ENCODE data around the gene CD34.
"Not testable (repeated sequence)": the region's sequence is repeated elsewhere in the genome, so short reads cannot be mapped to it uniquely, and the experiment has no call there.

CD34 gene

GRCh38 chr1:207949571-207950195 is 38.8 kb upstream of the CD34 start:
- FAIRE-seq: no peak

GRCh38 chr1:207948536-207949250 is 37.8 kb upstream of the CD34 start:
- FAIRE-seq: no peak
- TF ChIP-seq POLR2AphosphoS5 (IDR thresholded peaks at IDR 0.05; ENCODE audit: low read depth, low read length) (no peak), POLR2A (IDR thresholded peaks at IDR 0.05; ENCODE audit: low read depth, low read length) (no peak), TAF1 (IDR thresholded peaks at IDR 0.05; ENCODE audit: borderline replicate concordance, low read depth, low read length) (no peak)
- no peak for DNase-seq (ENCODE audit: insufficient read length)

More at GRCh38 chr1:207949571-207950195, 38.8 kb upstream of the CD34 start:
- DNase-seq (ENCODE audit: insufficient read length): no peak
- TF ChIP-seq TAF1 (IDR thresholded peaks at IDR 0.05; ENCODE audit: borderline replicate concordance, low read depth, low read length) (no peak), POLR2A (IDR thresholded peaks at IDR 0.05; ENCODE audit: low read depth, low read length) (no peak), POLR2AphosphoS5 (IDR thresholded peaks at IDR 0.05; ENCODE audit: low read depth, low read length) (no peak)

DNA sequence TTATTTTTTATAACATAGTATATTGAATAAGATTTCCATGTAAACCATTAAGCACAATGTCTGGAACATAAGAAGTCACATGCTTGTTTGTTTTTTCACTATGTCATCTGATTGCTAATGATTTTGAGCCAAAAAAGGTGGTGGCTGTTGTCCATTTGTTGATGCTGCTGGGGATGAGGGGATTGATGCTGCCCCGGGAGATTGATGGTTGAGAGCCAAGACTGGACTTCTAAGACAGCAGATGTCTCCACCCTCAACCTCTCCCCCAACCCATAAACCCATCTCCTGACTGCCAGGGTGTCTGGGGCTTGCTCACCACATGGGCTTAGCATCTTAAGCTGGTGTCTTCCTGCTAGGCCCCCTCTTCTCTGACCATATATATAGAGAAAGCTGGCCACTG is 35.8 kb upstream of the CD34 start:
- FAIRE-seq (no peak), DNase-seq (ENCODE audit: insufficient read length) (no peak)
- no peak for TF ChIP-seq POLR2AphosphoS5 (IDR thresholded peaks at IDR 0.05; ENCODE audit: low read depth, low read length)
- no peak for TF ChIP-seq TAF1 (IDR thresholded peaks at IDR 0.05; ENCODE audit: borderline replicate concordance, low read depth, low read length)
- TF ChIP-seq POLR2A (IDR thresholded peaks at IDR 0.05; ENCODE audit: low read depth, low read length): no peak

DNA sequence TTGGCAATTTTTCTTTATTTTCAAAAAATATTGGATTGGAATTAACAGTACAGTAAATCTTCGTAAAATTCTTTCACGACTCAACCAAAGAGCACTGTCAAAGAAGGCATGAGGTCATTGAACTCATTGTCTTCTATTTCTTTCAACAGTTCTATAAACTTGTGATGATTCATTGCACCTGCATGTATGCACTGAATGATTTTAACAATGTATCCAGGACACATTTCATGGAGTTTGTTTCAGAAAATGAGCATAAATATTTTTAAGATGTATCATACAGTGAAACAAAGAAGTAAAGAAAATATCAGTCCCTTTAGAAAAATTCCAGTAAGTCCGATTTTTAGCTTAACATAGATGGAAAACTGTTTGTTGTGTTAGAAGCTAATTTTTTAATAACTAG is 33.6 kb upstream of the CD34 start:
- peak; percentile 30 for FAIRE-seq
- no peak for DNase-seq (ENCODE audit: insufficient read length)
- no peak for TF ChIP-seq POLR2A (IDR thresholded peaks at IDR 0.05; ENCODE audit: low read depth, low read length)
- TF ChIP-seq TAF1 (IDR thresholded peaks at IDR 0.05; ENCODE audit: borderline replicate concordance, low read depth, low read length): no peak
- no peak for TF ChIP-seq POLR2AphosphoS5 (IDR thresholded peaks at IDR 0.05; ENCODE audit: low read depth, low read length)

DNA sequence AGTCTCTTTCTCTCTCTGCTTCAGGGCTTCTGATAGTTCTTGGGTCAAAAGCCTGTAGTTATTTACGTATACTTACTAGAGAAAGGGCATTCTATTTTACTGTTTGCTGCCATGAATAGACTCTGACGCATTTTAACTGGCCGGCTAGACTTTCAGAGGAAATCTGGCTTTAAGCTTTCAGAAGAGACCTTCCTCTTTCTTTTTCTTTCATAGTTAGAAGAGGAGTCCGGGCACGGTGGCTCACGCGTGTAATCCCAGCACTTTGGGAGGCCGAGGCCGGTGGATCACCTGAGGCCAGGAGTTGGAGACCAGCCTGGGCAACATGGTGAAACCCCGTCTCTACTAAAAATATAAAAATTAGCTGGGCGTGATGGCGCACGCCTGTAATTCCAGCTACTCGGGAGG is 31.4 kb upstream of the CD34 start:
- FAIRE-seq: peak; percentile 77
- not testable (repeated sequence) for DNase-seq (ENCODE audit: insufficient read length)

DNA sequence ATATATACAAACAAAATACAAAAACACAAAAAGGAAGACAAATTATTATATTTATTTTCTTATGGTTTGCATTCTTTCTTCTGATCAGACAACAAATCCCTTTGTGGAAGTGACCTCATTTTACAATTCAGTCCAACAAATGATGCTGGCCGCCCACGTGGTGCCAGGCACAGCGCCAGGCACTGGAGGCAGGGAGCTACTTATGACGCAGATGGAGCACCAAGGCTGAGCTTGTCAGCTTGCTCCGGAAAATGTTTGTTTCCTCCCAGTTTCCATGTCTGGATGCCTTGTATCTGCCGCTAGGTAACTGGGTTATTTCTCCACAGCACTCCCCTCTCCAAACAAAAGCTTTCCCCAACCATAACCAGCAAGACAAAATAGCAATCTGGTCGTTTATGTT is 30.7 kb upstream of the CD34 start:
- TF ChIP-seq POLR2AphosphoS5 (IDR thresholded peaks at IDR 0.05; ENCODE audit: low read depth, low read length) (no peak), POLR2A (IDR thresholded peaks at IDR 0.05; ENCODE audit: low read depth, low read length) (no peak), TAF1 (IDR thresholded peaks at IDR 0.05; ENCODE audit: borderline replicate concordance, low read depth, low read length) (no peak)
- FAIRE-seq (peak; percentile 76), DNase-seq (ENCODE audit: insufficient read length) (no peak)

DNA sequence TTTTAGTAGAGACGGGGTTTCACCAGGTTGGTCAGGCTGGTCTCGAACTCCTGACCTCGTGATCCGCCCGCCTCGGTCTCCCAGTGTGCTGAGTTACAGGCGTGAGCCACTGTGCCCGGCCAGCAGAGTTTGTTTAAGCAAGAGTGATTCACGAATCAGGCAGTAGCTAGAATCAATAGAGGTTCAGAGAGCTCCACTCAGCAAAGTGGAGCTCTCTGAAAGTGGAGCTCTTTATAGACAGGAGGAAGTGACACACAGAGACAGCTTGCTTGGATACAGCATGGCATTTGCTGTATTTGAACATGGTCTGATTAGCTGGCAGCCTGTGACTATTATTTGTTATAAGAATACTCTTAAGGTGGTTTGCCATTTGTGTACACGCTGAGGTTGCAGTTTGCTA is 27.1 kb upstream of the CD34 start:
- no peak for DNase-seq (ENCODE audit: insufficient read length)
- FAIRE-seq: no peak

GRCh38 chr1:207937204-207937603 is 26.3 kb upstream of the CD34 start:
- DNase-seq (ENCODE audit: insufficient read length) (no peak), FAIRE-seq (no peak)
- no peak for TF ChIP-seq POLR2A (IDR thresholded peaks at IDR 0.05; ENCODE audit: low read depth, low read length)
- no peak for TF ChIP-seq TAF1 (IDR thresholded peaks at IDR 0.05; ENCODE audit: borderline replicate concordance, low read depth, low read length)
- TF ChIP-seq POLR2AphosphoS5 (IDR thresholded peaks at IDR 0.05; ENCODE audit: low read depth, low read length): no peak

More for the DNA sequence above, 27.1 kb upstream of the CD34 start:
- TF ChIP-seq TAF1 (IDR thresholded peaks at IDR 0.05; ENCODE audit: borderline replicate concordance, low read depth, low read length) (no peak), POLR2A (IDR thresholded peaks at IDR 0.05; ENCODE audit: low read depth, low read length) (no peak), POLR2AphosphoS5 (IDR thresholded peaks at IDR 0.05; ENCODE audit: low read depth, low read length) (no peak)

DNA sequence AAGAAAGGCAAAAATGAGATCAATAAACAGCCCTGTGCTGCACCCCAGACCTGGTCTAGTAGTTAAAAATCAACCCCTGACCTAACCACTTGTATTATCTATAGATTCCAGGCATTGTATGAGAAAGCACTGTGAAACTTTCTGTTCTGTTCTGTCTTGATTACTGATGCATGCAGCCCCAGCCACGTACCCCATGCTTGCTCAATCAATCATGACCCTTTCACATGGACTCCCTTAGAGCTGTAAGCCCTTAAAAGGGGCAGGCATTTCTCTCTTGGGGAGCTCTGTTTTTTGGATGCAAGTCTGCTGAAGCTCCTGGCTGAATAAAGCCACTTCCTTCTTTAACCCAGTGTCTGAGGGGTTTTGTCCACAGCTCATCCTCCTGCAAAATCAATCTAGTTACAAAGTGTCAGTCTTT is 24.2 kb upstream of the CD34 start:
- peak; percentile 99 for FAIRE-seq
- DNase-seq (ENCODE audit: insufficient read length): no peak
- TF ChIP-seq POLR2A (IDR thresholded peaks at IDR 0.05; ENCODE audit: low read depth, low read length) (no peak), TAF1 (IDR thresholded peaks at IDR 0.05; ENCODE audit: borderline replicate concordance, low read depth, low read length) (no peak), POLR2AphosphoS5 (IDR thresholded peaks at IDR 0.05; ENCODE audit: low read depth, low read length) (no peak)

DNA sequence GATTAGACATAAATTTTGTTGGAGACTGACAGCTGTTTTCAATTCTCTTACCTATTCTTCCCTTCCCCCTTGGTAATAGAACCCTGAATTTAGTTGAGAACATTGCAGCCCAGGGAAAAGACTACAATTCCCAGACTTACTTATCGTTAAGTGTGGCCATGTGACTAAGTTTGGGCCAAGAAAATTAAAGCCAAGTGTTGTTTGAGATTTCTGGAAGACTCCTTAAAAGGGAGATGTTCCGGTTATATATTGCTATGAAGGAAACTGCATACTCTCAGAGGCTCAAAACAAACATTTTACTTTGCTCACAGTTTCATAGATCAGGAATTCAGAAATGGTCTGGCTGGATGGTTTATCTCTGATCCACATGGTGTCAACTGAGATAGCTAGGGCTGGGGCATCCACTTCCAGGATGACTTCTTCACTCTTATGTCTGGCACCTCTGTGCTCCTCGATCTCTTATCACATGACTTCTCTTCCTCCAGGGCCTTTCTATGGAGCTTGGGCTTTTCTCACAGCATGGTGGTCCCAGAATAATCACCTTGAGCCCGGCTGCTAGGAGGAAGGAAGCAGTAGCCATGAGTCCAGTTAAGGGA is 22.4 kb upstream of the CD34 start:
- TF ChIP-seq POLR2AphosphoS5 (IDR thresholded peaks at IDR 0.05; ENCODE audit: low read depth, low read length) (no peak), POLR2A (IDR thresholded peaks at IDR 0.05; ENCODE audit: low read depth, low read length) (no peak), TAF1 (IDR thresholded peaks at IDR 0.05; ENCODE audit: borderline replicate concordance, low read depth, low read length) (no peak)
- DNase-seq (ENCODE audit: insufficient read length): no peak
- FAIRE-seq: peak; percentile 14

- no peak for FAIRE-seq
- TF ChIP-seq POLR2AphosphoS5 (IDR thresholded peaks at IDR 0.05; ENCODE audit: low read depth, low read length): no peak
- TF ChIP-seq POLR2A (IDR thresholded peaks at IDR 0.05; ENCODE audit: low read depth, low read length): no peak
- no peak for TF ChIP-seq TAF1 (IDR thresholded peaks at IDR 0.05; ENCODE audit: borderline replicate concordance, low read depth, low read length)
Measured at GRCh38 chr1:207926984-207927383, 16.1 kb upstream of the CD34 start.

DNA sequence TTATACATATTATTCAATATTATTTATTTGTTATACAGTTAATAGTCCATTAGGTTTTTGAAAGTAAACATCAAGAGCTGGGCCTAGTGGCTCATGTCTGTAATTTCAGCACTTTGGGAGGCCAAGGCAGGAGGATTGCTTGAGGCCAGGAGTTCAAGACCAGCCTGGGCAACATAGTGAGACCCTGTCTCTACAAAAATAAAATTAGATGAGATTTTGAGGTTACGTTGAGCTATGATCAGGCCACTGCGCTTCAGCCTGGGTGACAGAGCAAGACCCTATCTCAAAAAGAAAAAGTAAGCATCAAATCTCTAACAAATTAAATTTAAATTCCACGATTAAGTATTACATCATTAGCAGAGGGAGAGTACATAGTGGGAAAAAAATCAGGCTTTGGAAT is 15.0 kb upstream of the CD34 start:
- not testable (repeated sequence) for FAIRE-seq; DNase-seq (ENCODE audit: insufficient read length)

More at GRCh38 chr1:207926984-207927383, 16.1 kb upstream of the CD34 start:
- DNase-seq (ENCODE audit: insufficient read length): no peak
